PC-9 (cell line): ENCODE measurements around the gene SPATA31D1. TPM values are rescaled to one million over a fixed set of nuclear protein-coding genes. Genes with fewer than 3 reads are reported as not detected.
"Not testable (repeated sequence)": the region's sequence is repeated elsewhere in the genome, so short reads cannot be mapped to it uniquely, and the experiment has no call there.

Experiments
- Bru-seq: library from RNA; stranded (reverse); fragments of 400-500 nt; gene quantifications from one replicate; lab custom pipeline; 2021; lab: Mats Ljungman, UMichigan
- BruChase-seq, 2 experiments: library from RNA; stranded (reverse); fragments of 400-500 nt; gene quantifications; one replicate each; lab custom pipeline; 2021; lab: Mats Ljungman, UMichigan
- BruUV-seq: library from RNA; stranded (reverse); fragments of 400-500 nt; replicated peaks from 2 replicates; lab custom pipeline; 2021; lab: Mats Ljungman, UMichigan
- CTCF ChIA-PET: fragments of 300-600 bp; sonication (Branson Sonifier 250); formaldehyde crosslinking; loops from one replicate; lab custom pipeline; 2022; ENCODE audit warnings: antibody characterized with exemption; lab: Charles Lee
- POLR2A ChIA-PET: fragments of 300-600 bp; sonication (Branson Sonifier 250); formaldehyde crosslinking; loops from one replicate; lab custom pipeline; 2022; ENCODE audit warnings: antibody characterized with exemption; ENCODE audit not compliant: unreplicated experiment; lab: Charles Lee
- DNase-seq, 2 experiments: peaks; one replicate each; pipeline versions ENCODE4 v3.0.0 to v3.0.0-alpha.2; 2015 to 2022; ENCODE audit warnings: mixed read lengths in 1 of 2
- H2AFZ ChIP-seq: fragments of 200-600 bp; sonication (generic); 2 replicates; pipeline ENCODE4 v1.8.1; 2017; ENCODE audit warnings: antibody characterized with exemption
- H3F3A ChIP-seq: fragments of 200-600 bp; sonication (generic); 2 replicates; pipeline ENCODE4 v1.8.1; 2017; ENCODE audit warnings: antibody characterized with exemption, mild to moderate bottlenecking, low read depth; ENCODE audit not compliant: insufficient read depth
- H3K27ac ChIP-seq: fragments of 200-600 bp; sonication (generic); 2 replicates; pipeline ENCODE4 v1.6.1; 2016; ENCODE audit warnings: mixed run types
- H3K27me3 ChIP-seq: fragments of 200-600 bp; sonication (generic); 2 replicates; pipeline ENCODE4 v1.6.1; 2016; ENCODE audit warnings: low read depth, mixed run types; ENCODE audit not compliant: insufficient read depth
- H3K36me3 ChIP-seq: fragments of 200-600 bp; sonication (generic); 2 replicates; pipeline ENCODE4 v1.6.1; 2016; ENCODE audit warnings: low read depth, mixed run types
- H3K4me1 ChIP-seq: fragments of 200-600 bp; sonication (generic); replicated peaks from 2 replicates; pipeline ENCODE4 v1.6.1; 2016; ENCODE audit warnings: mixed run types; ENCODE audit not compliant: insufficient read depth
- H3K4me2 ChIP-seq: fragments of 200-600 bp; sonication (generic); 2 replicates; pipeline ENCODE4 v1.6.1; 2017; ENCODE audit warnings: mixed run types
- H3K4me3 ChIP-seq: fragments of 200-600 bp; sonication (generic); 2 replicates; pipeline ENCODE4 v1.6.1; 2016; ENCODE audit warnings: mixed run types
- H3K79me2 ChIP-seq: fragments of 200-600 bp; sonication (generic); 2 replicates; pipeline ENCODE4 v1.6.1; 2017; ENCODE audit warnings: low read depth, mixed run types
- H3K9me2 ChIP-seq: fragments of 200-600 bp; sonication (generic); 2 replicates; pipeline ENCODE4 v1.8.1; 2017; ENCODE audit warnings: mild to moderate bottlenecking; ENCODE audit not compliant: insufficient read depth
- H3K9me3 ChIP-seq: fragments of 200-600 bp; sonication (generic); 2 replicates; pipeline ENCODE4 v1.8.1; 2016; ENCODE audit warnings: low read depth; ENCODE audit not compliant: insufficient read depth
- H4K20me1 ChIP-seq: fragments of 200-600 bp; sonication (generic); 2 replicates; pipeline ENCODE4 v1.8.1; 2017; ENCODE audit not compliant: insufficient read depth
- CTCF ChIP-seq: fragments of 200-600 bp; sonication (generic); conservative IDR thresholded peaks from 2 replicates; pipeline ENCODE4 v1.6.1; 2017; ENCODE audit warnings: mixed run types, antibody characterized with exemption, mild to moderate bottlenecking, moderate library complexity
- EZH2 ChIP-seq: fragments of 200-600 bp; sonication (generic); IDR thresholded peaks from 2 replicates; pipeline ENCODE4 v1.8.0; 2017; ENCODE audit warnings: antibody characterized with exemption, low read depth
- intact Hi-C: fragments of 100-400 bp; cut with micrococcal nuclease; formaldehyde crosslinking; loops from one replicate; pipeline ENCODE4 v1.10.0; 2022; ENCODE audit not compliant: unreplicated experiment
- long read RNA-seq: library from polyadenylated mRNA; stranded (forward); transcript quantifications from one replicate; pipeline ENCODE4 v2.0.0, GENCODE V29; 2022
- total RNA-seq: library from RNA; stranded (reverse); gene quantifications from 2 replicates; pipeline ENCODE4 v1.2.3, GENCODE V29; 2021

The SPATA31D1 gene
- not detected in 2 replicates for total RNA-seq
- Bru-seq, nascent RNA = not detected
- BruChase-seq, experiment 1, labeled RNA remaining after a 2-hour chase = not detected
- not detected for BruChase-seq, experiment 2, labeled RNA remaining after a 6-hour chase
- long read RNA-seq = 0 reads

- H3K9me3 ChIP-seq, H2AFZ ChIP-seq, H4K20me1 ChIP-seq, H3K36me3 ChIP-seq, H3K27me3 ChIP-seq, POLR2A ChIA-PET, H3K4me3 ChIP-seq, H3K79me2 ChIP-seq, H3K4me2 ChIP-seq, DNase-seq, H3F3A ChIP-seq, H3K4me1 ChIP-seq, BruUV-seq, H3K9me2 ChIP-seq, CTCF ChIA-PET, H3K27ac ChIP-seq, intact Hi-C loops: not testable (repeated sequence)
These were observed at the start of gene SPATA31D1 for GRCh38 chr9:81988472-81988871. SPATA31D1 (plus strand) TSS chr9:81988772; CDS start chr9:81988819, 47 bp downstream.

GRCh38 chr9:81943393-81943792 lies 45.2 kb upstream of the SPATA31D1 start, which contains the start of gene SPATA31D3:
SPATA31D3 (plus strand) TSS chr9:81943500; CDS start chr9:81943586, 86 bp downstream.
- CTCF ChIA-PET, H3K9me2 ChIP-seq, POLR2A ChIA-PET, H3K4me2 ChIP-seq, H2AFZ ChIP-seq, DNase-seq, H3F3A ChIP-seq, H4K20me1 ChIP-seq, intact Hi-C loops, H3K27ac ChIP-seq, H3K36me3 ChIP-seq, H3K4me3 ChIP-seq, H3K9me3 ChIP-seq, H3K79me2 ChIP-seq, H3K4me1 ChIP-seq, BruUV-seq, H3K27me3 ChIP-seq: not testable (repeated sequence)

GRCh38 chr9:81948650-81949049 lies 39.9 kb upstream of the SPATA31D1 start:
- H3K4me1 ChIP-seq, H3K4me2 ChIP-seq, H3K27ac ChIP-seq, H3K9me2 ChIP-seq, H3K36me3 ChIP-seq, H3K4me3 ChIP-seq, BruUV-seq, intact Hi-C loops, H2AFZ ChIP-seq, CTCF ChIA-PET, H3K79me2 ChIP-seq, H3F3A ChIP-seq, H3K9me3 ChIP-seq, H3K27me3 ChIP-seq, POLR2A ChIA-PET, H4K20me1 ChIP-seq, DNase-seq: not testable (repeated sequence)

- no peak for DNase-seq
These were observed 35.5 kb upstream of the SPATA31D1 start for GRCh38 chr9:81953096-81953495.

More at GRCh38 chr9:81953096-81953495, 35.5 kb upstream of the SPATA31D1 start:
- H3K27me3 ChIP-seq = no peaks in the 10 kb centered on the region
- no peak overlapping the region for H3K27ac ChIP-seq
- no peak for TF ChIP-seq CTCF
- TF ChIP-seq EZH2 = no peak
- no peaks in the 10 kb centered on the region for H3K36me3 ChIP-seq
- no peaks in the 10 kb centered on the region for H3F3A ChIP-seq
- intact Hi-C loops = no loop called here
- H3K79me2 ChIP-seq = no peaks in the 10 kb centered on the region
- H3K4me3 ChIP-seq = no peak overlapping the region
- H3K4me1 ChIP-seq = no peaks in the 10 kb centered on the region
- H3K9me2 ChIP-seq = no peaks in the 10 kb centered on the region
- no peaks in the 10 kb centered on the region for H4K20me1 ChIP-seq
- POLR2A ChIA-PET = no interaction called here
- no TSS peak for BruUV-seq
- no peak overlapping the region for H3K4me2 ChIP-seq
- H3K9me3 ChIP-seq = 0 out of 2 replicates have a peak, but pooled peaks cover 9% of the 10 kb centered on the region
- no peak overlapping the region for H2AFZ ChIP-seq
- CTCF ChIA-PET = no interaction called here
